HG02610 (cell line): Measurements from ENCODE around the gene TMCC1.
"Not testable (repeated sequence)": the region's sequence is repeated elsewhere in the genome, so short reads cannot be mapped to it uniquely, and the experiment has no call there.

Experiments
- ATAC-seq: cut with Tn5 transposase; IDR thresholded peaks from one replicate; pipeline ENCODE4 v1.9.1; 2021; ENCODE audit warnings: mild to moderate bottlenecking, moderate library complexity; ENCODE audit not compliant: unreplicated experiment

TMCC1 gene

DNA sequence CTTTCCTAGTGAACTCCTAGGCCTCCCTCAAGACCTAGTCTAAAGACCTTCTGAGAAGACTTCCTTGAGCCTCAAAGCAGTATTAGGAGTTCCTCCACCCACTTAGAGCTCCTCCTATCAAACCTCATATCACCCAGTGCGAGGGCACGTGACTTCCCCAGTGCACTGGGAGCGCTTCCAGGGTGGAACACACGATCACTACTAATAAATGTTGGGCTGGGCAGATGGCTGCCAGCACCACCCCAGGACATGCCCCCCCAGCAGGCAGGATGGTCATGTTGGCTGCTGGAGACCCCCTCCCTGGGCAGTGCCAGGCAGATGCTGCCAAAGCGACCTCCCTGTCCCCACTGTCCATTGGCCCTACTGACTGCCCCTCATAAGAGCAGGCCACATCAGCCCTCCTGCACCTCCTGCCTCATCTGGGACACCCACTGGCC lies 278.6 kb downstream of the TMCC1 start:
- ATAC-seq, result no peak

DNA sequence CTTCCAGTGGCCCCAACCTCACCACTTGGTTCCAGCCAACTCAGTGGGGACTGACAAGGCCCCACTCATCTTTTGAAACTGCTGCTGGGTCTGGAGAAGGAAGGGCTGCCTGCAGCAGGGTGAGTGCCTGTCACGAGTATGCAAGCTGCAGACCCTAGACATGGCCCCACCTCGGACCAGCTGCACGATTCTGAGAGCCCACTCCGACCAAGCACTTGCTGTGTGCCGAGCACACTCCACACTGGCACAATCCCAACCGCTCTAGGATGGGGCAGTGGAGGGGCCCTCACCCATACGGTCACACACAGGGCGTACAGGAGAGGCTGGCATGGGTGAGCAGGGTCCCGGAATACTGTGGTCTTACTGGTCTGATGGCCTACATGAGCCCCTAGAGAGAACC lies 279.1 kb downstream of the TMCC1 start:
- no peak for ATAC-seq

DNA sequence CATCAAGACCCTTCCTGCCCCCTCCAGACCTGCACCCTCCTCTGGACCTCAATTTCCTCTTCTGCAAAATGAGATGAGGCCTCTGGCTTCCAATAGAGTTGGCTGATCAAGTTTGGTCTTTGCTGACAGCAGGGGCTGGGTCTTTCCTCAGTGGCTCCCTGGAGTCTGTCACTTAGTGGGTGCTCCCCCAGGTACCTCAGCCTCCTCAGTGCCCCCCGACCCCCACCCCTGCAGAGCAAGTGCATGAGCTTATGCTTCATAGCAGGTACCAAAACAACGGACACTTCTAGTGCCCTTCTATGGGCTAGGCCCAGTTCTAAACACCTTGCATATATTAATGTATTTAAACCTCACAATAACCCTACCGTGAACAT lies 280.2 kb downstream of the TMCC1 start:
- no peak for ATAC-seq

DNA sequence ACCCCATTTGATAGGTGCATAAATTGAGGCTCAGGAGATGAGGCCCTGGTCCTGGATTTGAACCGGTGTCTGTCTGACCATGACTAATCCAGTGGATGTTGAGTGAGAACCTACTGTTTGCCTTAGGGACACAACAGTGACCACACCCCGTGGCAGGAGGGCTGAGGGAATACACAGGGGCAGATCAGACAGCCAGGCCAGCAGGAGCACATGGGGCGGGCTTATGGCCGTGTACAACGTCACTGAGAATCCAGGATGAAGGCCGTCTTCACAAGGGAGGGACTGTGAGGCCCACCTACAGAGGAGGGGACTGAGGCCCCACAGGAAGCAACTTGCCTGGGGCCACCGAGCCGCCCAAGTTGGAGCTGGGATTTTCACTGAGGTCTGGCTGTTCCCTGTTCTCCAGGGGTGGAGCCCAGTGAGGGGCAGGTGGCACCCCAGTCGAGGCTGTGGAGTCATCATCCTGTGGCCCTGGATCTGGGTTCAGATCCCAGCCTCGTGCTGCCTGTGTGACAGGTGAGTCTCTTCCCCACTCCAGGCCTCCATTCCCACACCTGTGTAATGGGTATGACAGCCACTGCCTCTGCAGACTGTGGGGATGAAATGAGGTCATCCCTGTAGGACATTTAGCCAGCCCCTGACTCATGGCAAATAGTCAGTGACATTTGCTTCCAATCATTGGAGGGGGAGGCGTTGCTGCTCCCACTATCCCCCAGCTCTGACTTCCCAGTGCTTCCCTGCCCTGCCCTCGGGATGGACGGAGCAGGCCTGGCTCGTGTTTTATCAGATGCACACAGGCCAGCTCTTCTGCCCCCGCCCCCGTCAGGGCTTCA lies 280.8 kb downstream of the TMCC1 start:
- no peak for ATAC-seq

DNA sequence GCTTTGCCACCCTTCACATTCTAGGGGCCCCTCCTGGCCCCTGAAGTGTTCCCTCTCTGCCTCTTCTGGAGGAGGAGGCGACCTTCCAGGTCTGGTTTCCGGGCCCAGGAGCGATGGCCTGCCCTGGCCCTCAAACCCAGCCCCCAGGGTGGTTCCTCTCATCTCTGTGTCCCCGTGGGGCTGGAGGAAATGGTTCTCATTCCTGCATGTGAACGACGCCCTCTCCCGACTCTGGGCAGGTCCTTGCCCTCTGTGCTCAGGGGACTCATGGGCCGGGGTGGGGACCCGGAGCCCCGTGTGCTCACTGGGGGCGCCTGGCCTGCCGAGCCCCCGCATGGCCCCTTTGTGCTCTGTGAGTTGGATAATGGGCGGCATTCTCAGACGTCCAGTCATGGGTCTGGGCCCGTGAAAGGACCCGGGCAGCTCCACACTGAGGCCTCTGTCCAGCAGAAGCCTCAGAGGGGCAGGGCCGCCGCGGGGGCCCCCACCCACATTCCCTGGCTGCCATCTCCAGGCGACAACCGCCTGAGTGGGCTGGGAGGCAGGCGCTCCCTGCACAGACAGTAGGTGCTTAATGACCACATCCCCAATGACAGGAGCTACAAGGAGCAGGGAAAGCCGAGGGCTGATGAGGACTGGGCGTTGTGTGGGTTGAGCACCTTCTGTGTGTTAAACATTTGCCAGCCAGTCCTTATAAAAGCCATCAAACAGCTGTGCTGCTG lies 281.5 kb downstream of the TMCC1 start:
- ATAC-seq, result no peak

DNA sequence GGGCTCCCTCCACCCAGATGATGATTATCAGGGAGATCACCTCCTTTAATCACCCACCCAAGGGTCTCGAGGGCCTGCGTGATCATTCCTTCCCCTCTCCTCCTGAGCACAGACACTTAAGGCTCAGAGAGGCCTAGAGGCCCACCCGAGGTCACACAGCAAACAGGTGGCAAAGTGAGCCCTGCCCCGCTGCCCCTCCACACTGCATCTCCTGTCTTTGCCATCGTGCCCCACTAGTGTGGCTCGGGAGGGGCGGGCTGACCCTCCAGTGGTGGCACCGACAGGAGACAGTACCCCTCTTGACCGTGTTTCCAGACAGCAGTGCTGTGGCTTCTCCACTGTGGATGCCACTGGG lies 282.1 kb downstream of the TMCC1 start:
- ATAC-seq, result no peak

DNA sequence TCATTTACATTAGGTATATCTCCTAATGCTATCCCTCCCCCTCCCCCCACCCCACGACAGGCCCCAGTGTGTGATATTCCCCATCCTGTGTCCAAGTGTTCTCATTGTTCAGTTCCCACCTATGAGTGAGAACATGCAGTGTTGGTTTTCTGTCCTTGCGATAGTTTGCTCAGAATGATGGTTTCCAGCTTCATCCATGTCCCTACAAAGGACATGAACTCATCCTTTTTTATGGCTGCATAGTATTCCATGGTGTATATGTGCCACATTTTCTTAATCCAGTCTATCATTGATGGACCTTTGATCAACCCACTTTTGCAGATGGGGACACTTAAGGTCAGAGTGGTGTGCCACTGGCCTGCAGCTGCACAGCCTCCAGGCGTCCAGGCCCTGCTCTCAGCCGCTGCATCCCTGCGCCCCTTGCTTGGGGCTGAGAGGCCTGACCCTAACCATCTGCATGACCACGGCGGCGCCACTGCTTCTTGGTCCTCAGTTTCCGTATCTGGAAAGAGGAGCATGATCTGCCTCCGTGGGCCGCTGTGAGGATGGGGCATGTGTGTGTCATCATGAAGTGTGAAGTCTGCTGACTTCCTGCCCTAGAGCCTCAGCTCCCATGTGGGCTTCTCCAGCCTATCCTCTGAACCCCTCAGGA lies 282.6 kb downstream of the TMCC1 start:
- not testable (repeated sequence) for ATAC-seq

DNA sequence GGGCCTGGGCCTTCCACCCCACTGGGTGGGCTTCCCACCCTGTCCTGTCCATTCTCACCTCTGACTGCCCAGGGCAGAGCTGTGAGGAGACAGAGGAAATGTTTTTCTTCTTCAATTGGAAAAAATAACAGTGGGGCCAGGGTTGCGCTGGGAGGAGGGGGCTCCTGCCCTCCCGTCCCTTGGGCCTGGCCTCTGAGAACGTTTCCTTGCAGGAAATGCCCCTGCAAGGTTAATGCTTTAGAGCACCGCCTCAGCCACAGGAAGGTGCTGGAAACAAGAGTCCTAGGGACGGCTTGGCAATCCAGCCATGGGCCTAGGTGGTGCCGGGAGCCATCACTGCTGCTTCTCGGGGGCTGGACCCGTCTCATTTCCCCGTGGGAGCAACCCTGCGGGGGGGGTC lies 283.2 kb downstream of the TMCC1 start:
- ATAC-seq, result no peak

DNA sequence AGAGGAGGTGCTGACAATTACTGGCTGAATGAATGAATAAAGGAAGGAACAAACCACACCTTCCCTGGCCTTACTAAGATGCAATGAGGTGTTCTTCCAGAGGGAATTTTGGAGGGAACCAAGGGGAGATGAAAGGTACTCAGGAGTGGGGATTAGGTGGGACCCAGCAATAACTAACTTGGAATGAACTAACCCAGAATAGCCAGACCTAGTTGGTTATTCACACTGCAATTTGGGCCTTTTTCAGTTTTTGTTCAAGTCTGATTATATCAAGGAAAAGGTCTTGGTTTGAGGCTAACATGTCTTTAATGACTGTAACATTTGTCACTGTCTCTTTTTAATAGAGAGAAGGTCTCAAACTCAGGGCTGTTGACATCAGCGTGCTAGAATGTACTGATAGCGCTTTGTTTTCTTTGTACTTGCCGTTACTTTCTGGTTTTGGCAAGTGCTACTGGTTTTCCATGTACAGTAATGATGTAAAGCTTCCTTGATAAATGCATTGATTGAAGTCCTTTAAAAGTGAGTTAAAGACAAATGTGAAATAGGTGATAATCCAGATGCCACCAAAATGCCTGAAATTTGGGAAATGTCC lies 283.8 kb downstream of the TMCC1 start:
- no peak for ATAC-seq

DNA sequence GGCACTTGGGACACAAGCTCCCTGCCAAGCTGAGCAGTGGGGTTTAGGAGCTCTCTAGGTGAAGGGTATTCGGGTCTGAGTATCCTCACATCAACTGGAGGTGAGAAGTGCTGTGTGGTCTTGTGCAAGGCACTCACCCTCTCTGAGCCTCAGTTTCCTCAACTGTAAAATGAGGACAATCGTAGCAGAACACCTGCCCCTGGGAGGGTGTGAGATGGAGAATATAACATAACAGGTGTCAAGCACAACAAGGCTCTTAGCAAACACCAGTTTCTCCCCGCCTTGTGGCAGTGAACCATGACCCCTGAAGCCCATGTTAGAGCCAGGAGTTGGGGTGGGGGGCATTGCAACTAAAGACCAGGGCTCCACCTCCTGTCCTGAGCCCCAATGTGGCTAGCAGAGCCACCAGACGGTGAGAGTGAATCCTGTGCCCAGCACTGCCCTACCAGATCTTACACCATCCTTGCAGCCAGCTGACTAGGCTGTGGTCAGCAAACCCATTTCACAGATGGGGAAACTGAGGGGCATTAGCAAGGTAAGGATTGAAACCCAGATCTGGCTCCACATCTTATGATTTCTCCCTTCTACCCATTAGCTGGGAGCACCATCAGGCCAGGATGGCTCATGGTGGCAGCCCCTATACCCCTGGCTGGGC lies 284.4 kb downstream of the TMCC1 start:
- no peak for ATAC-seq

DNA sequence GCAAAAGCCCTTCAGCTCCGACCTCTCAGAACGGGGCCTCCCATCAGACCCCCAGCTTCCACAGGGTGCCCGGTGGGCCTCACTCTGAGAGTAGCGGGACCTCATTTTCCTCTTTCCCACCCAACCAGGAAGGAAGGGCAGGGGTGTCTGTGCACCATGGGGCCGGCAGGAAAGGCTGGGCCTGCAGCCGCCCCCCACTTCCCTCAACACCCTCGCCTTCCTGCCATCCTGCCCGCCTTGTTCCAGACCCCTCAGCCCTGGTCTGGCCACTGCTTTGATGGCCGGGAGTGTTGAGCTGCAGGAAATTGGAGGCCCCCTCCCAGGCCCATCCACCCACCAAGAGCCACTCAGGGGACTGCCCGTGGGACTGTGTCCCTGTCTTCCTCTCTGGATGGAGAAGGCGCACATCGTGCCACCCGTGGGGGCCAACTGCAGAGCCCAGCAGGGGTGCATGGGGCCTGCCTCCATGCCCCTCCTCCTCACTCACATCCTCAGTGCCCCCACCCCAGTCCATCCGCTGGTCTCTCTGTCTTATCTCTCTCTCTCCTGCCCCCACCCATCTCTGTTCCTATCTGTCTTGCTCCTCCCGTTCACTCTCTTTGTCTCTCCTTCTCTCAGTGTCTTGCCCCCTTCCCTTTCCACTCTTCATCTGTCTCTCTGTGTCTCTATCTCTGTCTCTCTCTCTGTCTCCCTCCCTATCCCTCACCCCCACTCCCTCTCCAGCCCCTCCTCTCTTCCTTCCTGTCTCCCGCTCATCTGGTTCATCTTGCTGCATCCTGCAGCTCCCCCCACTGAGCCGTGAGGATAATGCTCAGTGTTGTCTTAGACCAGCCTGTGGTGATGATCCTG lies 285.2 kb downstream of the TMCC1 start:
- no peak for ATAC-seq

DNA sequence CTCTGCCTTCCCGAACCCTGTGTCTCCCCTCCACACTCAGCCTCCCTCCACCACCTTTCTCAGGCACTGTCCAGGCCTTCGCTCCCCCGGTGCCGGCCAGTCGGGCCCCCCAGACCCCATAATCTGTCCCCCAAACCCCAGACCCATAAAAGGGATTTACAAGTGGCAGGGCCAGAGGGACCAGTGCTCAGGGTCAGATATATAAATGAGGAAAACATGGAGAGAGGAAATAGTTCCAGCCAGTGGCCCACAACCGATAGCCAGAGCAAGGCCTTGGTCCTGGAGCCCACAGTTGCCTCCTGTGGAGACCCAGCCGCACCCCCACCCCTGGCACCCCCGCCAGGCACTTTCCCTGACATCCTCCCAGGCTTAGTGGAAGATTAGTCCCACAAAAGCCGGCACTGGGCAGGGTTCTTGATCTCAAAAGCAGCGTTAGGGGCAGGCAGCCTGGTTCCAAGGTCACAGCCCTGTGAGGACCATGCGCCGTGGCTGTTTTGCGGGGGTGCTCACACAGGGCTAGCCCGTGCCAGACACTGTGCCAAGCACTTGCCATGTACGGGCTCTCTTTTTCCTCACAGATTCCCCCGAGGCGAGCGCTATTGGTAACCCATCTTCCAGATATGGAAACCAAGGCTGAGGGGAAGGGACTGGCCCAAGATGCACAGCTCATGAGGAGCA lies 286.0 kb downstream of the TMCC1 start:
- no peak for ATAC-seq

DNA sequence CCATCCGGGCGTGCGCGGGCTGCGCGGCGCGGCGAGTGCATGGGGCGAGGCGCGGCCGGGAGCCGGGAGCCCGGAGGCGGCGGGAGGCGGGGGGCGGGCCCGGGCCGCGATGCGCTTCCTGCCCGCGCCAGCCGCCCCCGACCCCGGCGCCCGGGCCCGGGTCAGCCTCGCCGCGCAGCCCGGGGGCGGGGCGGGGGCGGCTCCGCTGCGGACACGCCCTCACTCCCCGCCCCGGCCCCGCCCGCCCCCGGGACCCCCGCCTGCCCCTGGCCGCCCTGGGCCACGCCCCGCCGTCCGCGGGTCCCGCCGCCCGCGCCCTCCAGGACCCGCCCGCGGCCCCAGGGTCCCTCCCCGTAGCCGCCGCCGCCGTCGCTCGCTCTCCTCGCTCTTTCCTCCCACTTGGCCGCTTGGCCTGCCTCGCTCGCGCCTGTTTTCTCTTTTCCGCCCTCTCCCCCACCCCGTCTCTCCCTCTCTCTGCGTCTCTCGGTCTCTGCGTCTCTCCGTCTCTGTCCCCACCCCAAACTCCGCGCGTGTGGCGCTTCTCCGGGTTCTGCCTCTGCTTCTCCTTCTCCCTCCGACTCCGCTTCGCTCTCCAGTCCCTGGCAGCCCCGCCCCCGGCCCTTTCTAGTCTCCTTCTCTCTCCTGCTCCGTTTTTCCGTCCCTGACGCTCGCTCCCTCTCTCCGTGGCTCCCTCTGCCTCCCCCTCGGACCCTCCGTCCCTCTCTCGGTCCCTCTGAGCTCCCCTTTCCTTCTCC lies 286.7 kb downstream of the TMCC1 start, which contains the start of gene PLXND1:
Gene PLXND1, minus strand, starts transcription at position 41 of the 755 bp plus-strand sequence. Its CDS starts 37 bp downstream, at position 4.
- ATAC-seq, result no peak

DNA sequence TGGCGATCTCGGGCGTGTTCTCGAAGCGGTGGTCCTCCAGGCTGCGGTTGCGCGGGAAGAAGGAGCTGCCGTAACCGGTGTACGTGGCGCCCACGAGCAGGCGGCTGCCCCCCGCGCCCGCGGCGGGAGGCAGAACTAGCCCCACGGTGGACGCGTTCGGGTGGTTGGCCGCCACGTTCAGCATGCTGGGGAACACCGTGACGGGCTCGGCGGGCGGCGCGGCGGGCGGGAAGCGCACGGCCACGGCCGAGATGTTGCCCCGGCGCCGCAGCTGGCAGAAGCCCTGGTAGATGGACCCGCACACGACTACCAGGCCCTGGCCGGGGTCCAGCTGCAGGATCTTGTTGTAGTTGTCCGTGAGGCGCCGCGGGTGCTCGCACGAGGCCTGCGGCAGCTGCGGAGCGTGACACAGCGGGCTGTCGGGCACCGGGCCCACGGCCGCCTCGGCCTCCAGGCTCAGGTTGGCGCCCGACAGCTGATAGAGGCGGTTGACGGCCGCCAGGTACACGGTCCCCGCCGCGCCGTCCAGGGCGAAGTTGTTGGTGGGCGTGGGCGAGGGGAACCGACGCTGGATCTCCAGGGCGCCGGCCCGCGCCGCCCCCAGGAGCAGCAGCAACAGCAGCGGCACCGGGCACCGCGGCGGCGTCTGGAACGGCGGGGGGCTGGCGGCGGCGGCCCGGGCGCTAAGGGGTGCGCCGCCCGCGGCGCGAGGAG lies 287.4 kb downstream of the TMCC1 start:
- no peak for ATAC-seq

DNA sequence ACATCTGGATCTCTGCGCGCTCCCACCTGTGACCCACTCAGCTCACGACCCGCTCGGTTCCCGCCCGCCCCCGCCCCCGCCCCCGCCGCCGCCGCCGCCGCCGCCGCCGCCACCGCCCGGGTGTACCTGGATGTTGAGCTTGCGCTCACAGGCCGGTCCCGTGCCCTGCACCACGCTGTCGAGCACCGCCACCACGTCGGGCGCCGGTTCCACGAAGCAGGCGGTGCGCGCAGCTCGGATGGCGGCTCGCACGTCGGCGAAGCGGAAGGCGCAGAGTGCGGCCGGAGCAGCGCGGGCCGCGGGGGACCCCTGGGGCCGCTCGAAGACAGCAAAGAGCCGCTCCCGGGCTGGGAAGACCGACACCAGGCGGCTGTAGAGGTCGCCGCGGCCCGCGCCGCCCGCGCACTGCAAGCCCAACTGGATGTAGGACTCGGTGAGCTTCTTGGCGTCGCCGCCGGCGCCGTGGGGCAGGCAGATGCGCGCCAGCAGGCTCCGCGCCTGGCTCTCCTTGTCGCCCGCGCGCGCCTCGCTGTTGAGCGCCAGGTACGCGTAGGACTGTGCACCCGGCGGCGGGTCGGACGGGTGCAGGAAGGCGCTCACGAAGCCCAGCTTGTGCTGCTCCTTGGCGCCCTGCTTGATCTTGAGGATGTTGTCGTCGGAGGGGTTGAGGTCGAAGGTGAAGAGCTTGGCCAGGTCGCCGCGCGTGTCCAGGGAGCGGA lies 288.1 kb downstream of the TMCC1 start:
- no peak for ATAC-seq

DNA sequence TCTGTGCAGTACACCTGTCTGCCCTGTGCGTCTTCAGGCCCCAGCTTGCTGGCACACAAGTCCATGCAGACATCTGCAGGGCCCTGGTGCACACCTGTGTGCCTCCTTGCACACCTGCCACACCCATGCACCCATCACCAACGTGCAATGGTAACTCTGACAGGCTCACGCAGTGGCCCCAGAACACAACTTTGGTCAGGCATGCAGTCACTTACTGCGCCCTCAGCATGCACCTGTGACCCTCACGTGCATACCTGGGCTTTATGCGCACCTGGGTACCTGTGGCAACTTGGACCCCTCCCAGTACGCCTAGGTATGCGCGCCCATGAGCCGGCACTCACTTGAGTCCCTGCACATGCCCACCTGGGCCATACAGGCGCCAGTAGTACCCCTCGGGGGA lies 288.7 kb downstream of the TMCC1 start:
- no peak for ATAC-seq

DNA sequence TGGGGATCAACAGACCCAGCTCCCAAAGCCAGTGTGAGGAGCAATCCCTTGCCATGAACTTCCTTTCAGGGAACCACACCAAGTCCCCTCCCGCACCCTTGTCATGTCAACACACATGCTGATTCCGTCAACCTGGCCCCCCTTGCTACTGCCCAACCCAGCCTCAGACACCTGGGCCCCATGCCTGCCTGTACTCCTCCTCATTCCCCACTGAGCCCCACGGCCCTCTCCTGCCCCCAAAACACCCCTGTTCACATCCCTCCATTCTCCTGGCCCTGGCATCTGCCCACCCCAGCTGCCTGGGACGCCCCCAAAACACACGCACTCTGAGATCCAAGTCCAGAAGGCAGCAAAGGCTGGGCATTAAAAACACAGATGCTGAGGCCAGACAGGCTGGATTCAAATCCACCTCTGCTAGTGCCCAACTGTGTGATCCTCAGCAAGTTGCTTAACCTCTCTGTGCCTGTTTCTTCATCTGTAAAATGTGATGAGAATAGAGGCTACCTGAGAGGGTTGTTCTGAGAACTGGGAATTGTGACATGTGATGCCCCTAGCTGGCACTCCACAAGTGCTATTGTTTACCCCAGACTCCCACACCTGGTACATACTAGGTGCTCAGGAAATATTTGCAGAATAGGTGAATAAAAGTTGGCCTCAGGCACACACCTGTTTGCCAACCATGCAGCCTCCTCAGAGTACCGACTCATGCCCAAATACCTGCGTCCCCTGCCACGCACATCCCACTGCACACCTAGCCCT lies 289.3 kb downstream of the TMCC1 start:
- ATAC-seq, result no peak
